K562 (cell line): ENCODE data around the gene AGO3. TPM values are rescaled to one million over a fixed set of nuclear protein-coding genes. Genes with fewer than 3 reads are reported as not detected.

Experiments
- CBFB ChIP-seq: sonication (generic); formaldehyde crosslinking; IDR thresholded peaks from 2 replicates; pipeline ENCODE4 v1.4.0; 2020; ENCODE audit warnings: mild to moderate bottlenecking, missing genetic modification reagents
- CREM ChIP-seq: IDR thresholded peaks from 2 replicates; pipeline ENCODE4 v1.6.1; 2014; ENCODE audit warnings: antibody characterized with exemption, low read depth
- EHMT2 ChIP-seq: fragments of 450-650 bp; IDR thresholded peaks from 2 replicates; pipeline ENCODE4 v1.6.1; 2018; ENCODE audit warnings: antibody characterized with exemption
- GATA2 ChIP-seq: sonication (generic); formaldehyde crosslinking; IDR thresholded peaks from 2 replicates; pipeline ENCODE4 v1.4.0; 2020; ENCODE audit warnings: mild to moderate bottlenecking, missing genetic modification reagents
- HDGF ChIP-seq: fragments of 450-650 bp; IDR thresholded peaks from 2 replicates; pipeline ENCODE4 v1.6.1; 2016
- NR2C1 ChIP-seq, 2 experiments: fragments of 450-650 bp; IDR thresholded peaks; 2 replicates each; pipeline ENCODE4 v1.6.1; 2017; ENCODE audit warnings: mild to moderate bottlenecking in 2 of 2, antibody characterized with exemption in 1 of 2, inconsistent platforms in 1 of 2, missing compliant biosample characterization in 1 of 2, missing genetic modification characterization in 1 of 2
- POLR2H ChIP-seq: IDR thresholded peaks from 2 replicates; pipeline ENCODE4 v1.6.1; 2016; ENCODE audit warnings: missing genetic modification characterization, low read depth, mild to moderate bottlenecking, control low read depth, missing compliant biosample characterization, moderate library complexity
- XRCC5 ChIP-seq: fragments of 200-400 bp; formaldehyde crosslinking; IDR thresholded peaks from 2 replicates; pipeline ENCODE4 v1.6.1; 2017; ENCODE audit warnings: low read depth, mild to moderate bottlenecking, low read length
- ZNF212 ChIP-seq: fragments of 450-650 bp; formaldehyde crosslinking; IDR thresholded peaks from 2 replicates; pipeline ENCODE4 v1.4.0; 2020; ENCODE audit warnings: mild to moderate bottlenecking
- polyA plus RNA-seq, 8 experiments: library from polyadenylated mRNA; depleted of rRNA in 4 of 8; stranded (reverse) in 5 of 8; unstranded in 3 of 8; fragments of >200 nt; fragmentation: Nextera tagmentation in 2 of 8; fragmentation: Illumina TruSeq in 1 of 8; extraction: Ambion mirVana in 2 of 8; extraction: Trizol in 1 of 8; gene quantifications; 2 replicates each; pipeline versions ENCODE4 v1.2.1 to v1.2.3, GENCODE V29; 2011 to 2014; ENCODE audit warnings: inconsistent platforms in 1 of 8, missing spikeins in 1 of 8
- total RNA-seq, 7 experiments: library from RNA; depleted of rRNA in 6 of 7; stranded (reverse); fragments of >200 nt in 6 of 7; fragmentation: Illumina TruSeq in 2 of 7; extraction: Trizol in 2 of 7; gene quantifications; 2 replicates each; pipeline versions ENCODE4 v1.2.1 to v1.2.3, GENCODE V29; 2011 to 2021; ENCODE audit warnings: low replicate concordance in 1 of 7
- TF ChIP-seq, protein P1 (sequence below): fragments of 450-650 bp; formaldehyde crosslinking; IDR thresholded peaks from 2 replicates; pipeline ENCODE4 v1.4.0; 2022; ENCODE audit warnings: mild to moderate bottlenecking, moderate library complexity
- TF ChIP-seq, protein P2 (sequence below): fragments of 250-450 bp; sonication (Bioruptor Pico); IDR thresholded peaks from 2 replicates; pipeline ENCODE4 v1.8.0; 2021; ENCODE audit warnings: moderate library complexity, mild to moderate bottlenecking, inconsistent platforms
- TF ChIP-seq, protein P3 (sequence below): fragments of 450-650 bp; IDR thresholded peaks from 2 replicates; pipeline ENCODE4 v1.6.1; 2017; ENCODE audit warnings: mild to moderate bottlenecking, moderate library complexity
- TF ChIP-seq, protein P4 (sequence below), 2 experiments: fragments of 450-650 bp; IDR thresholded peaks; 2 replicates each; pipeline ENCODE4 v1.6.1; 2016
- TF ChIP-seq, protein P5 (sequence below): IDR thresholded peaks from 2 replicates; pipeline ENCODE4 v1.6.1; 2011; ENCODE audit not compliant: insufficient read length; ENCODE audit errors: extremely low read depth

The AGO3 gene
- total and polyA plus RNA-seq, 9 of the 15 experiments (the other 6 are each of a cell fraction or from before 2014, with no cell fraction given) = 4.5 to 41.5 (median 22.7) TPM

DNA sequence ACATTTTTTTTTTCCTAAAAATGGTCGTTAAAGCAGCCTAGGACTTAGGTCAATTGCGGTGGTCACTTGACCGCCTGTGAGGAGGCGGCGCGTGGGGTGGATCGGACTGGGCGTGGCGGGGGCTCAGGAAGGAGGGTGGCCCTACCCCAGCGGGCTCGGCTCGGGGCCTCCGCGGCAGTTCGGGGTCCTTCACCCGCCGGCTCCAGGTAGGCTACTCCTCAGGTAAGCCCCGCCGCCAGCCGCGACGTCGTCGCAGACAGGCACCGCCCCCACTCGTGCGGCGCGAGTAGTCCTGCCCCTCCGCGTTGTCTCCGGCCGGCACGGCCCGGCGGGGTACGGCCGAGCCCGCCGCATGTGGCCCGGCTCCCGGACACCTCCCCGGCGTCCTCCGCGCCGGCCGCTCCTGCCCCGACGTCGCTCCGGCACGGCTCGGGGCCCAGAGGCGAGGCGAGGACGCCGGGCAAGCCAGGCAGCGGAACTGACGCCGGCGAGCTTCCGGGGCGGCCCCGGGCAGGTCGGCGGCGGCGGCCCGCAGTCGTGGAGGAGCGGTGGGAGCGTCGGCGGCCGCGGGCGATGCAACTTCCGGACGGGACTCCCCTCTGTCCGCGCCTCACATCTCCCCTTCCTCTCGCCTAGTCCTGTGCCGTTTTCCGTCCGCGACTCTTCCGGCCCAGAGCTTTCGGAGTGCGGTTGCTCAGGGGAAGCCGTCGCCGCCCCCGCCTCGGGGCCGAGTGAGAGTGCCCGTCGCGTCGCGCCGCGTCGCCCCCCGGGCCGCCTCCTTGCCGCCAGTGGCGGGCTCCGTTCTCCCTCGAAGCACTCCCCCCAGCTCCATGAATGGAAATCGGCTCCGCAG lies at the start of gene AGO3 (continued):
- TF ChIP-seq, protein P1, sequence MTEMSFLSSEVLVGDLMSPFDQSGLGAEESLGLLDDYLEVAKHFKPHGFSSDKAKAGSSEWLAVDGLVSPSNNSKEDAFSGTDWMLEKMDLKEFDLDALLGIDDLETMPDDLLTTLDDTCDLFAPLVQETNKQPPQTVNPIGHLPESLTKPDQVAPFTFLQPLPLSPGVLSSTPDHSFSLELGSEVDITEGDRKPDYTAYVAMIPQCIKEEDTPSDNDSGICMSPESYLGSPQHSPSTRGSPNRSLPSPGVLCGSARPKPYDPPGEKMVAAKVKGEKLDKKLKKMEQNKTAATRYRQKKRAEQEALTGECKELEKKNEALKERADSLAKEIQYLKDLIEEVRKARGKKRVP = 0 out of 2 replicates have a peak, but pooled peaks have one; percentile 33
- TF ChIP-seq ZNF212 (CRISPR knock-in tag) (no peak), GATA2 (CRISPR knock-in tag) (no peak), NR2C1 (IDR thresholded peaks at IDR 0.05) (no peak), NR2C1 (tag; IDR thresholded peaks at IDR 0.05) (no peak), XRCC5 (0 out of 2 replicates have a peak, but pooled peaks have one; percentile 43), EHMT2 (no peak), CBFB (CRISPR knock-in tag) (no peak), POLR2H (tag) (peak; percentile 90), HDGF (no peak), CREM (peak; percentile 92)
- TF ChIP-seq, protein P2, sequence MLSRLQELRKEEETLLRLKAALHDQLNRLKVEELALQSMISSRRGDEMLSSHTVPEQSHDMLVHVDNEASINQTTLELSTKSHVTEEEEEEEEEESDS (CRISPR knock-in tag) = no peak
- TF ChIP-seq, protein P3, sequence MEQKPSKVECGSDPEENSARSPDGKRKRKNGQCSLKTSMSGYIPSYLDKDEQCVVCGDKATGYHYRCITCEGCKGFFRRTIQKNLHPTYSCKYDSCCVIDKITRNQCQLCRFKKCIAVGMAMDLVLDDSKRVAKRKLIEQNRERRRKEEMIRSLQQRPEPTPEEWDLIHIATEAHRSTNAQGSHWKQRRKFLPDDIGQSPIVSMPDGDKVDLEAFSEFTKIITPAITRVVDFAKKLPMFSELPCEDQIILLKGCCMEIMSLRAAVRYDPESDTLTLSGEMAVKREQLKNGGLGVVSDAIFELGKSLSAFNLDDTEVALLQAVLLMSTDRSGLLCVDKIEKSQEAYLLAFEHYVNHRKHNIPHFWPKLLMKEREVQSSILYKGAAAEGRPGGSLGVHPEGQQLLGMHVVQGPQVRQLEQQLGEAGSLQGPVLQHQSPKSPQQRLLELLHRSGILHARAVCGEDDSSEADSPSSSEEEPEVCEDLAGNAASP = no peak
- TF ChIP-seq, protein P4, sequence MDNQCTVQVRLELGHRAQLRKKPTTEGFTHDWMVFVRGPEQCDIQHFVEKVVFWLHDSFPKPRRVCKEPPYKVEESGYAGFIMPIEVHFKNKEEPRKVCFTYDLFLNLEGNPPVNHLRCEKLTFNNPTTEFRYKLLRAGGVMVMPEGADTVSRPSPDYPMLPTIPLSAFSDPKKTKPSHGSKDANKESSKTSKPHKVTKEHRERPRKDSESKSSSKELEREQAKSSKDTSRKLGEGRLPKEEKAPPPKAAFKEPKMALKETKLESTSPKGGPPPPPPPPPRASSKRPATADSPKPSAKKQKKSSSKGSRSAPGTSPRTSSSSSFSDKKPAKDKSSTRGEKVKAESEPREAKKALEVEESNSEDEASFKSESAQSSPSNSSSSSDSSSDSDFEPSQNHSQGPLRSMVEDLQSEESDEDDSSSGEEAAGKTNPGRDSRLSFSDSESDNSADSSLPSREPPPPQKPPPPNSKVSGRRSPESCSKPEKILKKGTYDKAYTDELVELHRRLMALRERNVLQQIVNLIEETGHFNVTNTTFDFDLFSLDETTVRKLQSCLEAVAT (IDR thresholded peaks at IDR 0.05) = 0 out of 4 replicates have a peak, but pooled peaks of 1 of the 2 experiments have one; percentile 0
- TF ChIP-seq, protein P5, sequence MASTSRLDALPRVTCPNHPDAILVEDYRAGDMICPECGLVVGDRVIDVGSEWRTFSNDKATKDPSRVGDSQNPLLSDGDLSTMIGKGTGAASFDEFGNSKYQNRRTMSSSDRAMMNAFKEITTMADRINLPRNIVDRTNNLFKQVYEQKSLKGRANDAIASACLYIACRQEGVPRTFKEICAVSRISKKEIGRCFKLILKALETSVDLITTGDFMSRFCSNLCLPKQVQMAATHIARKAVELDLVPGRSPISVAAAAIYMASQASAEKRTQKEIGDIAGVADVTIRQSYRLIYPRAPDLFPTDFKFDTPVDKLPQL = no peak
